Keratinocyte (primary cell): ENCODE data around the gene DBET.
"Not testable (repeated sequence)": the region's sequence is repeated elsewhere in the genome, so short reads cannot be mapped to it uniquely, and the experiment has no call there.

Source experiments
- CTCF ChIP-seq, 3 experiments: IDR thresholded peaks in 1 of 3; conservative IDR thresholded peaks in 1 of 3; optimal IDR thresholded peaks in 1 of 3; 2 replicates in 2 of 3; 3 replicates in 1 of 3; pipeline versions ENCODE3 to v1.5.1; 2011; ENCODE audit warnings: low read length in 3 of 3, mild to moderate bottlenecking in 3 of 3, moderate library complexity in 2 of 3, control low read depth in 1 of 3, inconsistent platforms in 1 of 3; ENCODE audit not compliant: insufficient read depth in 2 of 3; ENCODE audit errors: extremely low read depth in 1 of 3
- EZH2 ChIP-seq: IDR thresholded peaks from one replicate; pipeline ENCODE4 v1.6.1; 2012; ENCODE audit warnings: inconsistent platforms, mild to moderate bottlenecking, low read length, moderate library complexity

DNA sequence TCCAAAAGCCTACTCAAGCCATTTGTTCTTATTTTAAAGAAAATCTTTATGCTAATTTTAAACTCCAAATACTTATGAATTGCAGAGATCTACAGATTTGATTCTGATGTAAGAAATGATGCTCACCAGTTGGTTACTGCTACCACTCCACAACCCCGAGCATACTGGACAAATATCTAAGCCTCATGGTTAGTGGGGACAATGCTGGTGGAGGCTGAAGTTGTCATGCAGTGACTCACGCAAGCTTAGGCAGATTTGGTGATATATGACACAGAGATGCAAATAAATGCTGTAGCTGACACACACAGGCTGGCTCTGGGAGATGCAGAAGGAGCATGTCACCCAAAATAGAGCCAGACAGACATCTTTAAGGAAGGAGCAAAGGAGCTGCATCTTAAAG lies 35.3 kb downstream of the DBET start:
- not testable (repeated sequence) for TF ChIP-seq CTCF (optimal IDR thresholded peaks at IDR 0.05 in 1 of 3, IDR thresholded peaks at IDR 0.05 in 1 of 3, conservative IDR thresholded peaks at IDR 0.05 in 1 of 3; ENCODE audit: extremely low read depth in 1 of 3, insufficient read depth in 2 of 3, low read length in 3 of 3); EZH2
